Measurements from ENCODE around the gene CDC14A.

The CDC14A gene

DNA sequence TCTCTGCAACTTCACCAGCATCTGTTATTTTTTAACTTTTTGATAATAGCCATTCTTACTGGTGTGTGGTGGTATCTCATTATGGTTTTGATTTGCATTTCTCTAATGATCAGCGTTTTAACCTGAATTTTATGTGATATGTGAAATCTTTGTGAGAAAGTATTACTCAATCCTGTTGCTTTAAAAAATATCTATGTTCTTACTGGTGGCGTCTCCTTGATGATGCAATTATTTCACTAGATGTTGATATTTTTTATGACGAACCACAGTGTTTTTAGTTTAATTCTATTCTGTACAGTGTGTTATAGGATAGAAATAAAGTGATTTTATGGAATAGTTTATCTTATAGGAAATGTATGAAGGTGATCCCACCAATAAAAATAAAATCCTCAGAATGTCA is 130.9 kb downstream of the CDC14A start:
- FAIRE-seq (no peak), DNase-seq (ENCODE audit: insufficient read length, low spot score) (no peak)
- TF ChIP-seq TAF1 (IDR thresholded peaks at IDR 0.05; ENCODE audit: low read depth, low read length) (no peak), PAX5 (IDR thresholded peaks at IDR 0.05; ENCODE audit: insufficient read depth, low read length, severe bottlenecking) (no peak), SPI1 (IDR thresholded peaks at IDR 0.05; ENCODE audit: low read depth, low read length) (no peak), POU2F2 (IDR thresholded peaks at IDR 0.05; ENCODE audit: low read depth, low read length) (no peak), POLR2AphosphoS5 (IDR thresholded peaks at IDR 0.05; ENCODE audit: low read depth, low read length) (no peak), POLR2A (IDR thresholded peaks at IDR 0.05; ENCODE audit: low read depth, low read length) (no peak)

- DNase-seq (ENCODE audit: insufficient read length, low spot score) = no peak
- TF ChIP-seq SPI1 (IDR thresholded peaks at IDR 0.05; ENCODE audit: low read depth, low read length) = no peak
- TF ChIP-seq POLR2AphosphoS5 (IDR thresholded peaks at IDR 0.05; ENCODE audit: low read depth, low read length) = no peak
- TF ChIP-seq POU2F2 (IDR thresholded peaks at IDR 0.05; ENCODE audit: low read depth, low read length) = no peak
- no peak for TF ChIP-seq TAF1 (IDR thresholded peaks at IDR 0.05; ENCODE audit: low read depth, low read length)
- no peak for TF ChIP-seq POLR2A (IDR thresholded peaks at IDR 0.05; ENCODE audit: low read depth, low read length)
- TF ChIP-seq PAX5 (IDR thresholded peaks at IDR 0.05; ENCODE audit: insufficient read depth, low read length, severe bottlenecking) = no peak
- FAIRE-seq = no peak
Observed at GRCh38 chr1:100485855-100486258, 133.6 kb downstream of the CDC14A start.

DNA sequence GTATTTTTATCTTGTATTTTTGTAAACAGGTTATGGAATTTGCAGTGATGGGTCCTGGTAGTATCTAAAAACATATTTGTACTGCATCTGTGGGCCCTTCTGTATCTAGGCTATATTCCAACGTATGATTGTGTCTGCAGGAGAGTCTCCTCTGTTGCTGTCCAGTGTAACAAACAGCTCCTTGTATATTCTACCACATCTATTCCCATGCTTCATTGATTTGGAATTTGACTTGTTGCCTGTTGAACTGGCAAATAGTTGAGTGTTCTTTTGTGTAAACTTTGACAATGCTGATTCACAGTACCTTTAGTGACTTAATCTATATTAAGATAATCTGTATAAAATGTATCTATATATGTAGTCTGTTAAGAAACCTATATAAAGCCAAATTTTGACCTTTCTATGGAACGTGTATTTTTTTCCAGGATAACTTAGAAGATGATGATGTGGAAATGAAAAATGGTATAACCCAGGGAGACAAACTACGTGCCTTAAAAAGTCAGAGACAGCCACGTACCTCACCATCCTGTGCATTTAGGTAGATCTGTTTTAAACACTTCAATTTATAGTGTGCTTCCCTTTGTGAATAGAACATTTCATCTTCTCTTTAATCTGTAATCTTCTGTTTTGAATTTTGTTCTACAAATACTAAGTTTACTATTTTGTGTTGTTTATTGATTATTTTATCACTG is 142.2 kb downstream of the CDC14A start:
- TF ChIP-seq POLR2AphosphoS5 (IDR thresholded peaks at IDR 0.05; ENCODE audit: low read depth, low read length) (no peak), TAF1 (IDR thresholded peaks at IDR 0.05; ENCODE audit: low read depth, low read length) (no peak), POLR2A (IDR thresholded peaks at IDR 0.05; ENCODE audit: low read depth, low read length) (no peak), POU2F2 (IDR thresholded peaks at IDR 0.05; ENCODE audit: low read depth, low read length) (no peak), PAX5 (IDR thresholded peaks at IDR 0.05; ENCODE audit: insufficient read depth, low read length, severe bottlenecking) (no peak), SPI1 (IDR thresholded peaks at IDR 0.05; ENCODE audit: low read depth, low read length) (no peak)
- FAIRE-seq (no peak), DNase-seq (ENCODE audit: insufficient read length, low spot score) (no peak)

GRCh38 chr1:100496896-100497295 is 144.6 kb downstream of the CDC14A start:
- TF ChIP-seq SPI1 (IDR thresholded peaks at IDR 0.05; ENCODE audit: low read depth, low read length) (no peak), POU2F2 (IDR thresholded peaks at IDR 0.05; ENCODE audit: low read depth, low read length) (no peak), TAF1 (IDR thresholded peaks at IDR 0.05; ENCODE audit: low read depth, low read length) (no peak), POLR2A (IDR thresholded peaks at IDR 0.05; ENCODE audit: low read depth, low read length) (no peak), PAX5 (IDR thresholded peaks at IDR 0.05; ENCODE audit: insufficient read depth, low read length, severe bottlenecking) (no peak), POLR2AphosphoS5 (IDR thresholded peaks at IDR 0.05; ENCODE audit: low read depth, low read length) (no peak)
- FAIRE-seq = no peak
- DNase-seq (ENCODE audit: insufficient read length, low spot score) = no peak

DNA sequence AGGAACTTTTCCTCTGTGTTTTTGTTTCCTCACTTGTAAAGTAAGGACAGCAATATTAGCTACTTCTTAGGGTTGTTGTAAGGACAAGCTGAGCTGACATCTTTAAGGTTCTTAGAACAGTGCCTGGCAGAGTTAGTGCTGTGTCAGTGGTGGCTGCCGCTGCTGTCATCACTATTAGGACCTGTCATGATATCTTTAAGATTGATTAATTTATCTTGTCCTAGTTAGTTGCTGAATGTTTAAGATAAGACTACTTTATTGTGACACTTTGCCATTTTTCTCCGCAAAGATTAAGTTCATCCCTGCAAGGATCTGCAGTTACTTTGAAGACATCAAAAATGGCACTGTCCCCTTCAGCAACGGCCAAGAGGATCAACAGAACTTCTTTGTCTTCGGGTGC is 145.5 kb downstream of the CDC14A start:
- no peak for FAIRE-seq
- no peak for DNase-seq (ENCODE audit: insufficient read length, low spot score)
- TF ChIP-seq TAF1 (IDR thresholded peaks at IDR 0.05; ENCODE audit: low read depth, low read length) (no peak), POU2F2 (IDR thresholded peaks at IDR 0.05; ENCODE audit: low read depth, low read length) (no peak), SPI1 (IDR thresholded peaks at IDR 0.05; ENCODE audit: low read depth, low read length) (no peak), POLR2AphosphoS5 (IDR thresholded peaks at IDR 0.05; ENCODE audit: low read depth, low read length) (no peak)

- no peak for FAIRE-seq
- TF ChIP-seq TAF1 (IDR thresholded peaks at IDR 0.05; ENCODE audit: low read depth, low read length) (no peak), PAX5 (IDR thresholded peaks at IDR 0.05; ENCODE audit: insufficient read depth, low read length, severe bottlenecking) (no peak), POLR2AphosphoS5 (IDR thresholded peaks at IDR 0.05; ENCODE audit: low read depth, low read length) (no peak), POLR2A (IDR thresholded peaks at IDR 0.05; ENCODE audit: low read depth, low read length) (no peak), POU2F2 (IDR thresholded peaks at IDR 0.05; ENCODE audit: low read depth, low read length) (no peak), SPI1 (IDR thresholded peaks at IDR 0.05; ENCODE audit: low read depth, low read length) (no peak)
- DNase-seq (ENCODE audit: insufficient read length, low spot score) = no peak
Observed at GRCh38 chr1:100499194-100499811, 147.0 kb downstream of the CDC14A start.

GRCh38 chr1:100502052-100502792 is 149.9 kb downstream of the CDC14A start:
- TF ChIP-seq PAX5 (IDR thresholded peaks at IDR 0.05; ENCODE audit: insufficient read depth, low read length, severe bottlenecking) (no peak), TAF1 (IDR thresholded peaks at IDR 0.05; ENCODE audit: low read depth, low read length) (no peak), POLR2A (IDR thresholded peaks at IDR 0.05; ENCODE audit: low read depth, low read length) (no peak)
- FAIRE-seq (no peak), DNase-seq (ENCODE audit: insufficient read length, low spot score) (no peak)

DNA sequence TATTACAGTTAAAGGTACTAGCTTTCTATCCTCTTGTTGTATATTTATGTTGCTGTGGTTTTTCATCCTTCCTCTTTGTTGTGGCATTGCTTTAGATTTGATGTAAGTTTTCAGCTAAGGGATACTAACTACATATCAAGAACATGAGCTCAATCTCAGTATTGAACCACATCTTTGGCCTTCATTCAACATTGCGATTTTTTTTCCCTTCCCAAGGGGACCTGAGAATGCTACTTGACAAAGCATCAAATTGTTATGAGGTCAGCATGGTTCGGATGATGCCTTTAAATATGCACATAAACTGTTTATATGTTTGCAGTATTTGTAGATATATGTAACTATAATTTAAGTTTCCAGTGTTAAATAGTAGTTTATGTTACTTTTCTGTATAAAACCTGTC is 153.9 kb downstream of the CDC14A start:
- FAIRE-seq = no peak
- TF ChIP-seq POU2F2 (IDR thresholded peaks at IDR 0.05; ENCODE audit: low read depth, low read length) = no peak
- no peak for TF ChIP-seq POLR2AphosphoS5 (IDR thresholded peaks at IDR 0.05; ENCODE audit: low read depth, low read length)
- TF ChIP-seq POLR2A (IDR thresholded peaks at IDR 0.05; ENCODE audit: low read depth, low read length) = no peak
- TF ChIP-seq TAF1 (IDR thresholded peaks at IDR 0.05; ENCODE audit: low read depth, low read length) = no peak
- TF ChIP-seq PAX5 (IDR thresholded peaks at IDR 0.05; ENCODE audit: insufficient read depth, low read length, severe bottlenecking) = no peak
- TF ChIP-seq SPI1 (IDR thresholded peaks at IDR 0.05; ENCODE audit: low read depth, low read length) = no peak
- no peak for DNase-seq (ENCODE audit: insufficient read length, low spot score)

DNA sequence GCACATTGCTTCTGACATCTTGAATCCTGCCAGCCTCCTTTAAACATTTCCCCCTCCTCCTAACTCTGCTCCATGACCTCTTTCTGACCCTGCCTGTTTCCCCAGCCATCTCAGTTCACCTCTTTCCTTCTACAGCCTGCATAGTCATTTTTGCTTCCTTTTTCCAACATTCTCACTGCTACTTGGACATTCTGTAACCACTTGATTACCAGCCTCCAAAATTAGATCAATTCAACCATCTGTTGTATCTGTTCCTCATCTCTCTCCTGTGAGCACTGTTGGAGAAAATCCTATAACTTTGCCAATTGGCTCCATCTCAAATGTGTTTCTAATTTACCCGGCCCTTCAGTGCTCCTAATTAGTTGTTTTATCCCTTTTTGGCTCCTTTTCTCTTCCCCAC is 158.1 kb downstream of the CDC14A start:
- DNase-seq (ENCODE audit: insufficient read length, low spot score) = no peak
- FAIRE-seq = no peak
- no peak for TF ChIP-seq POLR2AphosphoS5 (IDR thresholded peaks at IDR 0.05; ENCODE audit: low read depth, low read length)
- TF ChIP-seq PAX5 (IDR thresholded peaks at IDR 0.05; ENCODE audit: insufficient read depth, low read length, severe bottlenecking) = no peak
- TF ChIP-seq POU2F2 (IDR thresholded peaks at IDR 0.05; ENCODE audit: low read depth, low read length) = no peak
- TF ChIP-seq TAF1 (IDR thresholded peaks at IDR 0.05; ENCODE audit: low read depth, low read length) = no peak
- TF ChIP-seq POLR2A (IDR thresholded peaks at IDR 0.05; ENCODE audit: low read depth, low read length) = no peak
- no peak for TF ChIP-seq SPI1 (IDR thresholded peaks at IDR 0.05; ENCODE audit: low read depth, low read length)

Measured in GM12891 (cell line).